Measurements from ENCODE around the gene EIPR1. TPM values are rescaled to one million over a fixed set of nuclear protein-coding genes. Genes with fewer than 3 reads are reported as not detected.
A peak's percentile ranks its signal among the peaks of the same experiment; 100 is the strongest.

The EIPR1 gene
- polyA plus RNA-seq, 2 of the 4 experiments (the other 2 are of a cell fraction) = 55.0 to 65.0 TPM

- CTCF ChIA-PET = interaction anchor here (0.8 kb wide), 1 partner anchor 32 kb away, joined by 3 read pairs; no protein-coding TSS in a partner anchor
- FAIRE-seq = no peak
- POLR2A ChIA-PET = no interaction called here
Measured at GRCh38 chr2:3193443-3194330, 183.9 kb downstream of the EIPR1 start.

GRCh38 chr2:3192920-3193319 is 184.7 kb downstream of the EIPR1 start:
- Histone ChIP-seq H3K4me1 (no peaks in the 10 kb centered on the region), H3K9me3 (no peaks in the 10 kb centered on the region), H3K27ac (no peak overlapping the region), H3K4me3 (no peak overlapping the region), H3K4me2 (no peak overlapping the region)
- 95% methylated on average over 7 of the region's 7 CpGs for WGBS (ENCODE audit: missing lambda C conversion rate)
- DNase-seq (ENCODE audit: low read depth in 1 of 2, low spot score in 1 of 2) (no peak), FAIRE-seq (no peak), ATAC-seq (no peak)
- TF ChIP-seq NR3C1 (IDR thresholded peaks at IDR 0.05) (no peak), CHD2 (IDR thresholded peaks at IDR 0.05; ENCODE audit: low read length, partially characterized antibody) (no peak), ELK1 (IDR thresholded peaks at IDR 0.05; ENCODE audit: low read depth, low read length) (no peak), HOXA7 (CRISPR knock-in tag; IDR thresholded peaks at IDR 0.05) (no peak), BHLHE40 (IDR thresholded peaks at IDR 0.05; ENCODE audit: low read depth, low read length) (no peak), TP53 (CRISPR knock-in tag; IDR thresholded peaks at IDR 0.05) (no peak), RCOR1 (IDR thresholded peaks at IDR 0.05; ENCODE audit: low read depth, low read length) (no peak), MAZ (IDR thresholded peaks at IDR 0.05; ENCODE audit: borderline replicate concordance, low read depth, low read length) (no peak), CBX2 (IDR thresholded peaks at IDR 0.05; ENCODE audit: borderline replicate concordance, low read depth) (no peak), SREBF2 (IDR thresholded peaks at IDR 0.05) (no peak), HDAC2 (IDR thresholded peaks at IDR 0.05) (no peak), PHF8 (IDR thresholded peaks at IDR 0.05; ENCODE audit: borderline replicate concordance, low read depth) (no peak), USF2 (IDR thresholded peaks at IDR 0.05) (no peak), CHD4 (IDR thresholded peaks at IDR 0.05; ENCODE audit: borderline replicate concordance) (no peak)
- CTCF ChIA-PET = interaction anchor here (0.8 kb wide), 1 partner anchor 32 kb away, joined by 3 read pairs; no protein-coding TSS in a partner anchor
- POLR2A ChIA-PET = no interaction called here

More at GRCh38 chr2:3193443-3194330, 183.9 kb downstream of the EIPR1 start:
- 89% methylated on average over 20 of the region's 20 CpGs for WGBS (ENCODE audit: missing lambda C conversion rate)
- TF ChIP-seq CEBPB (IDR thresholded peaks at IDR 0.05) (peak; percentile 67 to 84; a peak in 3 of 4 replicates), FOSB (CRISPR knock-in tag; IDR thresholded peaks at IDR 0.05) (no peak), ZC3H11A (IDR thresholded peaks at IDR 0.05) (no peak), CTCF (IDR thresholded peaks at IDR 0.05) (no peak)
- H3K9me3 ChIP-seq = no peaks in the 10 kb centered on the region
- no peaks in the 10 kb centered on the region for H3K4me1 ChIP-seq
- H3K27ac ChIP-seq = no peak overlapping the region
- DNase-seq (ENCODE audit: low read depth in 1 of 2, low spot score in 1 of 2) = no peak
- H3K4me3 ChIP-seq = no peak overlapping the region
- ATAC-seq = no peak
- H3K4me2 ChIP-seq = no peak overlapping the region

GRCh38 chr2:3192281-3192818 is 185.3 kb downstream of the EIPR1 start:
- no peak overlapping the region for H3K4me3 ChIP-seq
- WGBS (ENCODE audit: missing lambda C conversion rate) = 89% methylated on average over 17 of the region's 17 CpGs
- no peak for DNase-seq (ENCODE audit: low read depth in 1 of 2, low spot score in 1 of 2)
- ChIA-PET CTCF (no interaction called here), POLR2A (no interaction called here)
- no peak for FAIRE-seq
- no peak overlapping the region for H3K4me2 ChIP-seq
- no peak overlapping the region for H3K27ac ChIP-seq
- ATAC-seq = no peak
- H3K4me1 ChIP-seq = no peaks in the 10 kb centered on the region
- H3K9me3 ChIP-seq = no peaks in the 10 kb centered on the region
- TF ChIP-seq NFE2L2 (conservative IDR thresholded peaks at IDR 0.05; ENCODE audit: low read length) = no peak
- no peak for TF ChIP-seq JUN (IDR thresholded peaks at IDR 0.05)
- TF ChIP-seq E2F6 (IDR thresholded peaks at IDR 0.05; ENCODE audit: borderline replicate concordance, low read depth) = no peak
- no peak for TF ChIP-seq MYC (IDR thresholded peaks at IDR 0.05; ENCODE audit: borderline replicate concordance, low read length)
- TF ChIP-seq HOXA7 (CRISPR knock-in tag; IDR thresholded peaks at IDR 0.05) = no peak
- no peak for TF ChIP-seq PHF8 (IDR thresholded peaks at IDR 0.05; ENCODE audit: borderline replicate concordance, low read depth)
- TF ChIP-seq ATOH8 (CRISPR knock-in tag; IDR thresholded peaks at IDR 0.05; ENCODE audit: low read depth) = no peak
- TF ChIP-seq CBX8 (IDR thresholded peaks at IDR 0.05) = no peak
- no peak for TF ChIP-seq MAZ (IDR thresholded peaks at IDR 0.05; ENCODE audit: borderline replicate concordance, low read depth, low read length)
- TF ChIP-seq ZFP36 (IDR thresholded peaks at IDR 0.05; ENCODE audit: borderline replicate concordance, partially characterized antibody) = no peak
- no peak for TF ChIP-seq CEBPB (IDR thresholded peaks at IDR 0.05)
- no peak for TF ChIP-seq EP300 (IDR thresholded peaks at IDR 0.05)
- TF ChIP-seq BCL3 (IDR thresholded peaks at IDR 0.05) = no peak
